Globus pallidus (tissue), 1 donor: ENCODE data around the gene CACNB2.

ENCODE experiments used
- DNase-seq: peaks from one replicate; pipeline ENCODE4 v3.0.0-alpha.2; 2015; ENCODE audit warnings: low spot score

Gene CACNB2

GRCh38 chr10:18230794-18231193 lies 90.6 kb downstream of the CACNB2 start:
- DNase-seq, result no peak

- DNase-seq, result no peak
Measured at GRCh38 chr10:18231480-18231879, 91.3 kb downstream of the CACNB2 start.

- no peak for DNase-seq
Measured at GRCh38 chr10:18233775-18234174, 93.6 kb downstream of the CACNB2 start.

GRCh38 chr10:18235477-18235876 lies 95.3 kb downstream of the CACNB2 start:
- no peak for DNase-seq

GRCh38 chr10:18236756-18237155 lies 96.5 kb downstream of the CACNB2 start:
- no peak for DNase-seq

- DNase-seq, result peak; percentile 36
Measured at GRCh38 chr10:18238870-18239485, 98.8 kb downstream of the CACNB2 start.

GRCh38 chr10:18240185-18240882 lies 100.1 kb downstream of the CACNB2 start:
- no peak for DNase-seq

GRCh38 chr10:18246967-18247366 lies 106.7 kb downstream of the CACNB2 start:
- no peak for DNase-seq

- DNase-seq, result no peak
Measured at GRCh38 chr10:18252086-18252485, 111.9 kb downstream of the CACNB2 start.

GRCh38 chr10:18254086-18254485 lies 113.9 kb downstream of the CACNB2 start:
- no peak for DNase-seq

GRCh38 chr10:18254692-18255091 lies 114.5 kb downstream of the CACNB2 start:
- no peak for DNase-seq

- DNase-seq, result no peak
Measured at GRCh38 chr10:18260310-18260922, 120.2 kb downstream of the CACNB2 start.

GRCh38 chr10:18261063-18261610 lies 120.9 kb downstream of the CACNB2 start:
- DNase-seq, result no peak

- DNase-seq, result no peak
Measured at GRCh38 chr10:18261768-18262231, 121.6 kb downstream of the CACNB2 start.

GRCh38 chr10:18264466-18265050 lies 124.3 kb downstream of the CACNB2 start:
- no peak for DNase-seq

- no peak for DNase-seq
Measured at GRCh38 chr10:18268005-18268404, 127.8 kb downstream of the CACNB2 start.

- no peak for DNase-seq
Measured at GRCh38 chr10:18271491-18271890, 131.3 kb downstream of the CACNB2 start.

GRCh38 chr10:18273039-18273438 lies 132.8 kb downstream of the CACNB2 start:
- no peak for DNase-seq

GRCh38 chr10:18278181-18278580 lies 138.0 kb downstream of the CACNB2 start:
- no peak for DNase-seq

GRCh38 chr10:18279173-18279572 lies 138.9 kb downstream of the CACNB2 start:
- no peak for DNase-seq

- no peak for DNase-seq
Measured at GRCh38 chr10:18282094-18282493, 141.9 kb downstream of the CACNB2 start.

- no peak for DNase-seq
Measured at GRCh38 chr10:18290651-18291313, 150.6 kb downstream of the CACNB2 start.
